Skeletal muscle tissue (tissue), 4 donors: ENCODE measurements around the gene NXPH4. TPM values are rescaled to one million over a fixed set of nuclear protein-coding genes. Genes with fewer than 3 reads are reported as not detected.

ENCODE experiments used
- H3K27ac ChIP-seq: one replicate; pipeline ENCODE4 v1.7.0; 2013; ENCODE audit warnings: mild to moderate bottlenecking, low read depth, low read length, inconsistent platforms
- H3K27me3 ChIP-seq, 3 donors: one replicate each; pipeline ENCODE4 v1.7.0; 2013; ENCODE audit warnings: low read length in 3 of 3; ENCODE audit not compliant: control insufficient read depth in 3 of 3, insufficient read depth in 3 of 3
- H3K36me3 ChIP-seq, 3 donors: one replicate each; pipeline ENCODE4 v1.7.0; 2013; ENCODE audit warnings: low read length in 3 of 3; ENCODE audit not compliant: control insufficient read depth in 3 of 3, insufficient read depth in 3 of 3
- H3K4me1 ChIP-seq, 3 donors: one replicate each; pipeline ENCODE4 v1.7.0; 2013; ENCODE audit warnings: low read length in 3 of 3, mild to moderate bottlenecking in 3 of 3; ENCODE audit not compliant: control insufficient read depth in 3 of 3, insufficient read depth in 3 of 3
- H3K4me3 ChIP-seq, 3 donors: one replicate each; pipeline ENCODE4 v1.7.0; 2013; ENCODE audit warnings: low read length in 3 of 3
- H3K9ac ChIP-seq, 3 donors: one replicate each; pipeline ENCODE4 v1.7.0; 2013; ENCODE audit warnings: low read length in 3 of 3, mild to moderate bottlenecking in 3 of 3, moderate library complexity in 2 of 3, low read depth in 1 of 3
- H3K9me3 ChIP-seq, 3 donors: one replicate each; pipeline ENCODE4 v1.7.0; 2013; ENCODE audit warnings: low read length in 3 of 3; ENCODE audit not compliant: control insufficient read depth in 3 of 3
- total RNA-seq: library from RNA; depleted of rRNA; stranded (reverse); fragments of >200 nt; gene quantifications from one replicate; pipeline ENCODE4 v1.2.3, GENCODE V29; 2014
- donor health status: Osteomylitis.

NXPH4 gene
- total RNA-seq, 1 donor from 2014 or later = not detected

DNA sequence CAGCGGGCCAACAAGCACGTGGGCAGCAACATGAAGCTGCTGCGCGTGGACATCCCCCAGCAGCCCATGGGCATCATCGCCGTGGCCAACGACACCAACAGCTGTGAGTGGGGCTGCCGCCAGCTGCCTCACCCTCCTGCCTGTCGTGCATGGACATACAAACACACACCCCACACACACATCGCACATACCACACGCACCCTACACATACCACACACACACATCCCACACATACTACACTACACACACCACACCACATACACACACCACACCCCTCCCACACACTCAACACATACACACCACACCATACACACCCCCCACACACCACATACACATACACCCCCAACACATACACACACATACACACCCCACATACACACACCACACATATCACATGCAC is 25.2 kb upstream of the NXPH4 start:
- Histone ChIP-seq H3K9me3 (no peaks in the 10 kb centered on the region), H3K27ac (no peak overlapping the region), H3K4me1 (no peaks in the 10 kb centered on the region), H3K36me3 (peaks cover 34 to 60% (median 48%) of the 10 kb centered on the region in 3 donors), H3K27me3 (no peaks in the 10 kb centered on the region), H3K9ac (no peak overlapping the region), H3K4me3 (no peak overlapping the region)

GRCh38 chr12:57192920-57193319 is 23.7 kb upstream of the NXPH4 start:
- no peak overlapping the region for H3K9ac ChIP-seq
- H3K27ac ChIP-seq = no peak overlapping the region
- peaks cover 39 to 63% (median 45%) of the 10 kb centered on the region in 3 donors for H3K36me3 ChIP-seq
- H3K9me3 ChIP-seq = no peaks in the 10 kb centered on the region
- no peak overlapping the region for H3K4me3 ChIP-seq
- peaks cover 0 to 3% (median 0%) of the 10 kb centered on the region in 3 donors for H3K27me3 ChIP-seq
- no peaks in the 10 kb centered on the region for H3K4me1 ChIP-seq

GRCh38 chr12:57193706-57194245 is 22.8 kb upstream of the NXPH4 start:
- Histone ChIP-seq H3K4me3 (no peak overlapping the region), H3K9me3 (no peaks in the 10 kb centered on the region), H3K27me3 (peaks cover 0 to 3% (median 3%) of the 10 kb centered on the region in 3 donors), H3K4me1 (no peaks in the 10 kb centered on the region), H3K36me3 (peaks cover 42 to 67% (median 51%) of the 10 kb centered on the region in 3 donors), H3K27ac (no peak overlapping the region), H3K9ac (no peak overlapping the region)

- no peak overlapping the region for H3K27ac ChIP-seq
- H3K36me3 ChIP-seq = peaks cover 42 to 68% (median 53%) of the 10 kb centered on the region in 3 donors
- no peak overlapping the region for H3K9ac ChIP-seq
- no peaks in the 10 kb centered on the region for H3K4me1 ChIP-seq
- no peaks in the 10 kb centered on the region for H3K9me3 ChIP-seq
- H3K27me3 ChIP-seq = peaks cover 0 to 3% (median 3%) of the 10 kb centered on the region in 3 donors
- H3K4me3 ChIP-seq = no peak overlapping the region
These were observed 22.3 kb upstream of the NXPH4 start for GRCh38 chr12:57194253-57194652.

- no peak overlapping the region for H3K4me3 ChIP-seq
- peaks cover 45 to 73% (median 53%) of the 10 kb centered on the region in 3 donors for H3K36me3 ChIP-seq
- peaks cover 0 to 3% (median 3%) of the 10 kb centered on the region in 3 donors for H3K27me3 ChIP-seq
These were observed 21.4 kb upstream of the NXPH4 start for GRCh38 chr12:57195186-57195585.

DNA sequence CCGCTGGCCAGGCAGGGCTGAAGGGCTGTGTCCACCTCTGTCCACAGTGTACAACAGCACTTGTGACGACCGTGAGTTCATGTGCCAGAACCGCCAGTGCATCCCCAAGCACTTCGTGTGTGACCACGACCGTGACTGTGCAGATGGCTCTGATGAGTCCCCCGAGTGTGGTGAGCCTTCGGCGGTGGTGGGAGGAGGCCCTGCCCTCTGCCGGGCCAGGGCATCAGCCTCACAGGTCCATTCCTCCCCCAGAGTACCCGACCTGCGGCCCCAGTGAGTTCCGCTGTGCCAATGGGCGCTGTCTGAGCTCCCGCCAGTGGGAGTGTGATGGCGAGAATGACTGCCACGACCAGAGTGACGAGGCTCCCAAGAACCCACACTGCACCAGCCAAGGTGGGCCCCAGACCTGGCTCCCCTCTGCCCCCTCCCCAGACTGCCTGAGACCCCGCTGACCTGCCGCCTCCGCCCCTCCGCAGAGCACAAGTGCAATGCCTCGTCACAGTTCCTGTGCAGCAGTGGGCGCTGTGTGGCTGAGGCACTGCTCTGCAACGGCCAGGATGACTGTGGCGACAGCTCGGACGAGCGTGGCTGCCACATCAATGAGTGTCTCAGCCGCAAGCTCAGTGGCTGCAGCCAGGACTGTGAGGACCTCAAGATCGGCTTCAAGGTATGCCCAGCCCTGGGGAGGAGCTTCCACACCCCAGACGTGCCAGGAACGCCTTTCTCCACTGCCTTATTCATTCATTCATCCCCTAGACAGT is 20.8 kb upstream of the NXPH4 start:
- peaks cover 0 to 4% (median 3%) of the 10 kb centered on the region in 3 donors for H3K27me3 ChIP-seq
- no peak overlapping the region for H3K4me3 ChIP-seq
- no peak overlapping the region for H3K27ac ChIP-seq
- H3K9me3 ChIP-seq = no peaks in the 10 kb centered on the region
- H3K4me1 ChIP-seq = no peaks in the 10 kb centered on the region
- peaks cover 43 to 76% (median 53%) of the 10 kb centered on the region in 3 donors for H3K36me3 ChIP-seq
- no peak overlapping the region for H3K9ac ChIP-seq

More at GRCh38 chr12:57195186-57195585, 21.4 kb upstream of the NXPH4 start:
- H3K4me1 ChIP-seq = no peaks in the 10 kb centered on the region
- H3K9ac ChIP-seq = no peak overlapping the region
- H3K9me3 ChIP-seq = no peaks in the 10 kb centered on the region
- no peak overlapping the region for H3K27ac ChIP-seq

DNA sequence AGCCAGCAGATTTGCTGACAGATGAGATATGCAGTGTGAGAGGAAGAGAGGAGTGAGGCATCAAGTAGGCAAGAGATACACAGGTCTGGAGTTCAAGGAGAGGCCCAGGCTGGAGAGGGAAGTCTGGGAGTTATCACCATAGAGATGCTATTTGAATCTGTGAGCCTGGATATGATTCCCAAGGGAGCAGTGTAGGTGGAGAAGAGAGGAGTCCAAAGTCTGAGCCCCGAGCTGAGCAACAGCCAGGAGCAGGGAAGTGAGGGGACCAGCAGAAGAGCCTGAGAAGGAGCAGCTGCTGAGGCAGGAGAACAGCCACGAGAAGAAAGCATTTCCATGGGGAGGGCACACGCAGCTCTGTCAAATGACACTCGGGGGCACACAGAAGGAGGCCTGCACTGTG is 20.2 kb upstream of the NXPH4 start:
- peaks cover 43 to 75% (median 53%) of the 10 kb centered on the region in 3 donors for H3K36me3 ChIP-seq

DNA sequence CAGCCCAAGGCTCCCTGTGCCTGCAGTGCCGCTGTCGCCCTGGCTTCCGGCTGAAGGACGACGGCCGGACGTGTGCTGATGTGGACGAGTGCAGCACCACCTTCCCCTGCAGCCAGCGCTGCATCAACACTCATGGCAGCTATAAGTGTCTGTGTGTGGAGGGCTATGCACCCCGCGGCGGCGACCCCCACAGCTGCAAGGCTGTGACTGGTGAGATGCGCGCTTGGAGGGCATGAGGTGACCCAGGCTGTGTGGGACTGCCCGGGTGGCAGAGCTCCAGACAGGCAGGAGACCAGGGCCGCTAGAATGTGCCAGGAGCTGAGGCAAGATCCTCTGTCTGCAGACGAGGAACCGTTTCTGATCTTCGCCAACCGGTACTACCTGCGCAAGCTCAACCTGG is 19.6 kb upstream of the NXPH4 start:
- H3K4me1 ChIP-seq = no peaks in the 10 kb centered on the region
- H3K36me3 ChIP-seq = peaks cover 41 to 73% (median 52%) of the 10 kb centered on the region in 3 donors
- no peaks in the 10 kb centered on the region for H3K9me3 ChIP-seq
- H3K27me3 ChIP-seq = peaks cover 0 to 10% (median 3%) of the 10 kb centered on the region in 3 donors
- H3K27ac ChIP-seq = no peak overlapping the region
- no peak overlapping the region for H3K4me3 ChIP-seq
- H3K9ac ChIP-seq = no peak overlapping the region

More for the DNA sequence above, 20.2 kb upstream of the NXPH4 start:
- Histone ChIP-seq H3K27ac (no peak overlapping the region), H3K9ac (no peak overlapping the region), H3K4me3 (no peak overlapping the region), H3K27me3 (peaks cover 0 to 7% (median 3%) of the 10 kb centered on the region in 3 donors), H3K9me3 (no peaks in the 10 kb centered on the region), H3K4me1 (no peaks in the 10 kb centered on the region)

DNA sequence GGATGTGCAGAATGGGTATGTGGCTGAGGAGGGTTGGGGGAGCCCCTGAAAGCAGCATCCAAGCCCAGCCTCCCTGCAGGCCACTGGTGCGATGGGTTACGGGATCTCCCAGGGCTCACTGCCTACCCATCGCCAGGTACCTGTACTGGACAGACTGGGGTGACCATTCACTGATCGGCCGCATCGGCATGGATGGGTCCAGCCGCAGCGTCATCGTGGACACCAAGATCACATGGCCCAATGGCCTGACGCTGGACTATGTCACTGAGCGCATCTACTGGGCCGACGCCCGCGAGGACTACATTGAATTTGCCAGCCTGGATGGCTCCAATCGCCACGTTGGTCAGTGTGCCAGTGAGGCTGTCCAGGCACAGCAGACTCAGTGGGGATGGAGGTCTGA is 18.3 kb upstream of the NXPH4 start:
- Histone ChIP-seq H3K4me3 (no peak overlapping the region), H3K36me3 (peaks cover 37 to 72% (median 49%) of the 10 kb centered on the region in 3 donors), H3K27ac (no peak overlapping the region), H3K9me3 (no peaks in the 10 kb centered on the region), H3K4me1 (peaks cover 0 to 2% (median 0%) of the 10 kb centered on the region in 3 donors), H3K9ac (no peak overlapping the region), H3K27me3 (peaks cover 0 to 19% (median 3%) of the 10 kb centered on the region in 3 donors)

DNA sequence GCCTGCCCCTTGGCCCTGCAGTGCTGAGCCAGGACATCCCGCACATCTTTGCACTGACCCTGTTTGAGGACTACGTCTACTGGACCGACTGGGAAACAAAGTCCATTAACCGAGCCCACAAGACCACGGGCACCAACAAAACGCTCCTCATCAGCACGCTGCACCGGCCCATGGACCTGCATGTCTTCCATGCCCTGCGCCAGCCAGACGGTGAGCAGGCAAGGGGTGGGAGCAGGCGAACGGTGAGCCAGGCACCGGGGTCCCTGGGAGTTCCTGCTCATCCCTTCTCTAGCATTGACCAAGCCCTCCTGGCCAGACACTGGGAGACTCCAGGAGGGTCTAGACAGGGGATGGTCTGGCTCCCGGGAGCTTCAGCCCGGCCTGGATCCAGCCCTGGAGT is 17.4 kb upstream of the NXPH4 start:
- peaks cover 32 to 67% (median 47%) of the 10 kb centered on the region in 3 donors for H3K36me3 ChIP-seq
- H3K4me3 ChIP-seq = no peak overlapping the region
- H3K9me3 ChIP-seq = no peaks in the 10 kb centered on the region
- H3K27ac ChIP-seq = no peak overlapping the region
- H3K27me3 ChIP-seq = peaks cover 0 to 19% (median 3%) of the 10 kb centered on the region in 3 donors
- no peak overlapping the region for H3K9ac ChIP-seq
- H3K4me1 ChIP-seq = peaks cover 0 to 2% (median 0%) of the 10 kb centered on the region in 3 donors
